Measurements from ENCODE around the gene GPRASP3. TPM values are rescaled to one million over a fixed set of nuclear protein-coding genes. Genes with fewer than 3 reads are reported as not detected.

The GPRASP3 gene
- total RNA-seq, 1 experiment from 2014 or later: 3.1 TPM

DNA sequence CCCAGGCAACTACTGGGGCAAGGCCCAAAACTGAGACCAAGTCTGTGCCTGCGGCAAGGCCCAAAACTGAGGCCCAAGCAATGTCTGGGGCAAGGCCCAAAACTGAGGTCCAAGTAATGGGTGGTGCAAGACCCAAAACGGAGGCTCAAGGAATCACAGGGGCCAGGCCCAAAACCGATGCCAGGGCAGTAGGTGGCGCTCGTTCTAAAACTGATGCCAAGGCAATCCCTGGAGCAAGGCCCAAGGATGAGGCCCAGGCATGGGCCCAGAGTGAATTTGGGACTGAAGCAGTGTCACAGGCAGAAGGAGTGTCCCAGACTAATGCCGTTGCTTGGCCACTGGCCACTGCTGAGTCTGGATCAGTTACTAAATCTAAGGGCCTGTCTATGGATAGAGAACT lies 5.5 kb upstream of the GPRASP3 start:
- intact Hi-C loops (cut with micrococcal nuclease): no loop called here
- no peak for DNase-seq (ENCODE audit: low read depth, low spot score)
- Histone ChIP-seq H3K9ac (ENCODE audit: low read length) (no peak overlapping the region), H3K79me2 (ENCODE audit: insufficient read depth, low read length) (no peaks in the 10 kb centered on the region), H3K9me3 (ENCODE audit: control insufficient read depth in 1 of 2, insufficient read depth in 1 of 2, low read depth in 1 of 2, low read length in 2 of 2) (no peaks in the 10 kb centered on the region), H3K4me2 (ENCODE audit: low read length) (no peak overlapping the region), H3K4me1 (ENCODE audit: control insufficient read depth in 1 of 2, insufficient read depth in 2 of 2, low read length in 2 of 2) (no peaks in the 10 kb centered on the region), H3K36me3 (ENCODE audit: control insufficient read depth in 1 of 2, insufficient read depth in 2 of 2, low read length in 2 of 2) (no peaks in the 10 kb centered on the region), H3K27ac (ENCODE audit: low read depth, low read length) (no peak overlapping the region), H2AFZ (ENCODE audit: low read depth, low read length, poor library complexity, severe bottlenecking) (no peak overlapping the region), H3K27me3 (ENCODE audit: insufficient read depth, low read length) (no peaks in the 10 kb centered on the region), H4K20me1 (ENCODE audit: insufficient read depth) (no peaks in the 10 kb centered on the region), H3K9me2 (ENCODE audit: insufficient read depth) (no peaks in the 10 kb centered on the region), H3K4me3 (replicated peaks in 1 of 2; ENCODE audit: low read depth in 1 of 2, low read length in 2 of 2) (no peak overlapping the region)
- TF ChIP-seq, protein P1, sequence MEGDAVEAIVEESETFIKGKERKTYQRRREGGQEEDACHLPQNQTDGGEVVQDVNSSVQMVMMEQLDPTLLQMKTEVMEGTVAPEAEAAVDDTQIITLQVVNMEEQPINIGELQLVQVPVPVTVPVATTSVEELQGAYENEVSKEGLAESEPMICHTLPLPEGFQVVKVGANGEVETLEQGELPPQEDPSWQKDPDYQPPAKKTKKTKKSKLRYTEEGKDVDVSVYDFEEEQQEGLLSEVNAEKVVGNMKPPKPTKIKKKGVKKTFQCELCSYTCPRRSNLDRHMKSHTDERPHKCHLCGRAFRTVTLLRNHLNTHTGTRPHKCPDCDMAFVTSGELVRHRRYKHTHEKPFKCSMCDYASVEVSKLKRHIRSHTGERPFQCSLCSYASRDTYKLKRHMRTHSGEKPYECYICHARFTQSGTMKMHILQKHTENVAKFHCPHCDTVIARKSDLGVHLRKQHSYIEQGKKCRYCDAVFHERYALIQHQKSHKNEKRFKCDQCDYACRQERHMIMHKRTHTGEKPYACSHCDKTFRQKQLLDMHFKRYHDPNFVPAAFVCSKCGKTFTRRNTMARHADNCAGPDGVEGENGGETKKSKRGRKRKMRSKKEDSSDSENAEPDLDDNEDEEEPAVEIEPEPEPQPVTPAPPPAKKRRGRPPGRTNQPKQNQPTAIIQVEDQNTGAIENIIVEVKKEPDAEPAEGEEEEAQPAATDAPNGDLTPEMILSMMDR (IDR thresholded peaks at IDR 0.05 in 2 of 3, conservative IDR thresholded peaks at IDR 0.05 in 1 of 3; ENCODE audit: borderline replicate concordance in 1 of 3, insufficient read depth in 1 of 3, low read depth in 2 of 3, low read length in 2 of 3): no peak
- TF ChIP-seq POLR2AphosphoS5 (IDR thresholded peaks at IDR 0.05; ENCODE audit: low read depth, low read length) (no peak), MAX (IDR thresholded peaks at IDR 0.05) (no peak), EGR1 (IDR thresholded peaks at IDR 0.05; ENCODE audit: low read depth) (no peak), FOSL1 (IDR thresholded peaks at IDR 0.05; ENCODE audit: low read depth) (no peak), TCF7L2 (IDR thresholded peaks at IDR 0.05; ENCODE audit: borderline replicate concordance, extremely low read depth, insufficient read depth, insufficient read length) (no peak), EZH2 (IDR thresholded peaks at IDR 0.05) (no peak), ELF1 (IDR thresholded peaks at IDR 0.05; ENCODE audit: borderline replicate concordance, low read depth) (no peak), POLR2A (IDR thresholded peaks at IDR 0.05; ENCODE audit: borderline replicate concordance, extremely low read depth, insufficient read depth, insufficient read length) (no peak), ATF3 (IDR thresholded peaks at IDR 0.05) (no peak), EZH2phosphoT487 (IDR thresholded peaks at IDR 0.05; ENCODE audit: borderline replicate concordance) (no peak), ZFX (IDR thresholded peaks at IDR 0.05) (no peak), CEBPB (IDR thresholded peaks at IDR 0.05; ENCODE audit: low read depth) (no peak), ZNF274 (IDR thresholded peaks at IDR 0.05; ENCODE audit: low read depth, low read length) (no peak)
- TF ChIP-seq, protein P2, sequence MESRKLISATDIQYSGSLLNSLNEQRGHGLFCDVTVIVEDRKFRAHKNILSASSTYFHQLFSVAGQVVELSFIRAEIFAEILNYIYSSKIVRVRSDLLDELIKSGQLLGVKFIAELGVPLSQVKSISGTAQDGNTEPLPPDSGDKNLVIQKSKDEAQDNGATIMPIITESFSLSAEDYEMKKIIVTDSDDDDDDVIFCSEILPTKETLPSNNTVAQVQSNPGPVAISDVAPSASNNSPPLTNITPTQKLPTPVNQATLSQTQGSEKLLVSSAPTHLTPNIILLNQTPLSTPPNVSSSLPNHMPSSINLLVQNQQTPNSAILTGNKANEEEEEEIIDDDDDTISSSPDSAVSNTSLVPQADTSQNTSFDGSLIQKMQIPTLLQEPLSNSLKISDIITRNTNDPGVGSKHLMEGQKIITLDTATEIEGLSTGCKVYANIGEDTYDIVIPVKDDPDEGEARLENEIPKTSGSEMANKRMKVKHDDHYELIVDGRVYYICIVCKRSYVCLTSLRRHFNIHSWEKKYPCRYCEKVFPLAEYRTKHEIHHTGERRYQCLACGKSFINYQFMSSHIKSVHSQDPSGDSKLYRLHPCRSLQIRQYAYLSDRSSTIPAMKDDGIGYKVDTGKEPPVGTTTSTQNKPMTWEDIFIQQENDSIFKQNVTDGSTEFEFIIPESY (IDR thresholded peaks at IDR 0.05; ENCODE audit: extremely low read depth, insufficient replicate concordance, low read length): no peak
- RAD21 ChIA-PET (ENCODE audit: low non-redundant PET in 1 of 2, low total read pairs in 2 of 2, uncharacterized antibody in 2 of 2, unreplicated experiment in 2 of 2): no interaction called here
- POLR2A ChIA-PET: no interaction called here
- ATAC-seq: no peak
- CTCF ChIA-PET: no interaction called here
- BruUV-seq (replicated peaks): no TSS peak
